ENCODE results near the gene TTLL11. TPM values are rescaled to one million over a fixed set of nuclear protein-coding genes. Genes with fewer than 3 reads are reported as not detected.

TTLL11 gene
- total and polyA plus RNA-seq, 3 experiments from 2014 or later, result 4.0 to 6.2 (median 4.5) TPM

DNA sequence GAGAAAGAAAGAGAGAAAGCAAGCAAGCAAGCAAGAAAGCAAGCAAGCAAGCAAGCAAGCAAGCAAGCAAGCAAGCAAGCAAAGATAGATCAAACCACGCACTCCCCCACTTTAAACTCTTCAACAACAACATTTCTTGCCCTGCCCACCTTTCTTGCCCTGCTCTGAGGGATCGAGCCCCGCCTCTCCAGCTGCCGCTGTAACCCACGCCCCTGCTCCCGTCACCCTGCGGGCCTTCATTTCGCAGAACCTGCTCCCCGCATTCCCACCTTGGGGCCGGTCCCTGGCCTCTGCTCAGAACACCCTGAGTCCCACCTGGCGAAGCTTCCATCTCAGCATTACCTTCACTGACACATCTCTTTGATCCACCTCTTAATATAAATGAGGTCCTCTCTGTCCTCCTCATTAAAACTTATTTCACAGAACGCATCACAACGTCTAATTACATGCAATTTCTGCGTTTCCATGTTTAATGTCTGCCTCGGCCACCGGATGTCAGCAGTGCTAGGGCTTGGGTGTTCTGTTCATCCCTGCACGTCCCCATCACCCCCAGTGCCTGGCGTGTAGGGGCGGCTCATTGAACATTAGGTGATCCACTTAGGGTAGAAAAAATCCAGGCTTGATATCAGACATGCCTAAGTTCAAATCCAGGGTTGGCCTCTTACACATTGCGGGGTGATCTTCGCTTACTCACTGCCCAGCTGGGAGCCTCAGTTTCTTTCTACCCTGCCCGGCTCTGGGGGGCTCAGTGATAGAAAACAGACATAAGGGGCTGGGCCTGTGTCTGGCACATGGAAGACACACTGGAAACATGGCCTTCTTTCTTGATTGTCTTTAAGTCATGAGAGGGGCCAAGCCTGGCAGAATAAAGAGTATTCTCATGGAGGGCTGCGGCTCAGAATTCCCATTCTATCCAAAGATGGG, 254.1 kb downstream of the TTLL11 start:
- CTCF ChIA-PET, result no interaction called here
- H3K27me3 Mint-ChIP-seq, result peaks cover 4 to 5% of the 10 kb centered on the region in 2 donors
- POLR2A ChIA-PET, result no interaction called here
- H3K27ac ChIP-seq (ENCODE audit: low read depth, low read length), result no peak overlapping the region
- no peak overlapping the region for H3K4me3 ChIP-seq (ENCODE audit: low read length)
- no peaks in the 10 kb centered on the region for H3K4me1 Mint-ChIP-seq
- peaks cover 0 to 2% (median 0%) of the 10 kb centered on the region in 3 donors for H3K36me3 Mint-ChIP-seq
- no peaks in the 10 kb centered on the region for H3K4me1 ChIP-seq (ENCODE audit: insufficient read depth, low read length)
- H3K4me3 Mint-ChIP-seq, result no peak overlapping the region
- peaks cover 0 to 3% (median 0%) of the 10 kb centered on the region in 5 donors for H3K9me3 Mint-ChIP-seq
- no peaks in the 10 kb centered on the region for H3K27me3 ChIP-seq (ENCODE audit: insufficient read depth, low read length, poor library complexity, severe bottlenecking)
- H3K9me3 ChIP-seq (ENCODE audit: low read length), result no peaks in the 10 kb centered on the region
- H3K27ac Mint-ChIP-seq, result no peak overlapping the region
- no peaks in the 10 kb centered on the region for H3K36me3 ChIP-seq (ENCODE audit: insufficient read depth, low read length)
- no peak for DNase-seq

DNA sequence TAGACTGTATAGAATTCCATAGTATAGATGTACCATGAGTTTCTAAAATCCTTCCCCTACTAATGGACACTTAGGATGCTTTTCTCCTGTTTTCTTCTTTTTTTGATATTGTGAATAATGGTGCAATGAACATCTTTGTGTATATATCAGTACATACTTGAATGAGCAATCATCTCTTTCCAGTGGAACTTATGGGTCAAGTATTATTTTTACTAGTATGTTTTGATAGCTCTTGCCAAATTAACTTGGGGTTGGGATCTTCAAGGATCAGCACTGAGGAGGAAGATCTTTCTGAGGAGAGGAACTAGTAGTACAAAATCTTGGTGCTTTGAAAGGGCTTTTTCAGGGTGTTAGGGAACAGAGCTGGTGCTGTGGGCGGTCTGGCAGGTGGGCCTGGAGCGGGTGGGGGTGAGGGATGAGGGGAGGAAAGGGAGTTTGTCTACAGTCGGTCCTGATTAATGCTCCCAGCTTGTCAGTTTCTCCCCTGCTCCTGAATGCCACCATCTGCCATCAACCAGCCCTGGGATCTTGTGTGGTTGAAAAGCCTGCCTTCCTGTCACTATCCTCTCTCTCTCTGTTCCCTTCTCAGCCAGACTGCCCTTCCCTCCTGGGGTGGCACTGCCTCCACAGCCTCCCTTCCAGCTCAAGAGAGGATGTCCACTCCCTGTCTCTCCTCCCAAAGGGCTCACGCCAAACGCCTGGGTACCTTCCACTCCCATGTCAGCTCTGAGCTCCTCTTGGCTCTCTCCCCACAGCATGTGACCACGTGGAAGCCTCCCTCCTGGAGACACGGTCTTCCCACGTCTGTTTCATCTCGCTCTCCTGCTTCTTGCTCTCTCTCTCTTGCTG, 255.8 kb downstream of the TTLL11 start:
- Histone ChIP-seq H3K36me3 (ENCODE audit: insufficient read depth, low read length) (no peaks in the 10 kb centered on the region), H3K9me3 (ENCODE audit: low read length) (no peaks in the 10 kb centered on the region), H3K4me1 (ENCODE audit: insufficient read depth, low read length) (no peaks in the 10 kb centered on the region), H3K27me3 (ENCODE audit: insufficient read depth, low read length, poor library complexity, severe bottlenecking) (no peaks in the 10 kb centered on the region), H3K4me3 (ENCODE audit: low read length) (no peak overlapping the region), H3K27ac (ENCODE audit: low read depth, low read length) (no peak overlapping the region)
- no peak overlapping the region for H3K27ac Mint-ChIP-seq
- no peak overlapping the region for H3K4me3 Mint-ChIP-seq
- H3K27me3 Mint-ChIP-seq, result peaks cover 4 to 5% of the 10 kb centered on the region in 2 donors
- ChIA-PET POLR2A (no interaction called here), CTCF (no interaction called here)
- H3K36me3 Mint-ChIP-seq, result no peaks in the 10 kb centered on the region
- H3K4me1 Mint-ChIP-seq, result no peaks in the 10 kb centered on the region
- no peak for DNase-seq
- H3K9me3 Mint-ChIP-seq, result peaks cover 0 to 3% (median 0%) of the 10 kb centered on the region in 5 donors

DNA sequence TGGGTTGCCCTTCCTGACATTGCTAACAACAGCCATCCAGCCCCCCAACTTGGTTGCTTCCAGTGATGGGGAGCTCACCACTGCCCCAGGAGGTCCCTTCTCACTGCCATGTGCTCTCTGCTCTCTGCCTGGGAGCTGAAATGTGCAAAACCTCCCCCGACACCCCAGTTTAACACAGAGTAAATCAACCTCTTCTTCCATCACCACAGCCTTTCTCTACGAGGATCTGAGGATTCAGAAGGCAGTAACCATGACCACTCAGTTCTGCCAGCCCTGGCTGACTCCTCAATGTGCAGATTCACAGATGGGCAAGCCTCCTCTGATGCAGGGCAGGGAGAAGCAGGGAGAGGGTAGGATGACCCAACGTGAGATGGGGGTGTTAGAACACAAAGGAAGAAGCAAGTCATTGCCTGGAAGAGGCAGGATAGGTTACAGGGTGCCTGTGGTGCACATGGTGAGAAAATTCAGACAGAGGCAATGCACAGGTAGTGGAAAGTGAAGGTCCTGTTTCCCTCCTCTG, 256.7 kb downstream of the TTLL11 start:
- Mint-ChIP-seq H3K27me3 (peaks cover 4 to 5% of the 10 kb centered on the region in 2 donors), H3K4me1 (no peaks in the 10 kb centered on the region), H3K9me3 (peaks cover 0 to 3% (median 0%) of the 10 kb centered on the region in 5 donors), H3K36me3 (no peaks in the 10 kb centered on the region), H3K4me3 (no peak overlapping the region), H3K27ac (no peak overlapping the region)
- Histone ChIP-seq H3K9me3 (ENCODE audit: low read length) (no peaks in the 10 kb centered on the region), H3K27ac (ENCODE audit: low read depth, low read length) (no peak overlapping the region), H3K4me3 (ENCODE audit: low read length) (no peak overlapping the region), H3K36me3 (ENCODE audit: insufficient read depth, low read length) (no peaks in the 10 kb centered on the region), H3K27me3 (ENCODE audit: insufficient read depth, low read length, poor library complexity, severe bottlenecking) (no peaks in the 10 kb centered on the region), H3K4me1 (ENCODE audit: insufficient read depth, low read length) (no peaks in the 10 kb centered on the region)
- ChIA-PET POLR2A (no interaction called here), CTCF (no interaction called here)
- DNase-seq, result no peak

DNA sequence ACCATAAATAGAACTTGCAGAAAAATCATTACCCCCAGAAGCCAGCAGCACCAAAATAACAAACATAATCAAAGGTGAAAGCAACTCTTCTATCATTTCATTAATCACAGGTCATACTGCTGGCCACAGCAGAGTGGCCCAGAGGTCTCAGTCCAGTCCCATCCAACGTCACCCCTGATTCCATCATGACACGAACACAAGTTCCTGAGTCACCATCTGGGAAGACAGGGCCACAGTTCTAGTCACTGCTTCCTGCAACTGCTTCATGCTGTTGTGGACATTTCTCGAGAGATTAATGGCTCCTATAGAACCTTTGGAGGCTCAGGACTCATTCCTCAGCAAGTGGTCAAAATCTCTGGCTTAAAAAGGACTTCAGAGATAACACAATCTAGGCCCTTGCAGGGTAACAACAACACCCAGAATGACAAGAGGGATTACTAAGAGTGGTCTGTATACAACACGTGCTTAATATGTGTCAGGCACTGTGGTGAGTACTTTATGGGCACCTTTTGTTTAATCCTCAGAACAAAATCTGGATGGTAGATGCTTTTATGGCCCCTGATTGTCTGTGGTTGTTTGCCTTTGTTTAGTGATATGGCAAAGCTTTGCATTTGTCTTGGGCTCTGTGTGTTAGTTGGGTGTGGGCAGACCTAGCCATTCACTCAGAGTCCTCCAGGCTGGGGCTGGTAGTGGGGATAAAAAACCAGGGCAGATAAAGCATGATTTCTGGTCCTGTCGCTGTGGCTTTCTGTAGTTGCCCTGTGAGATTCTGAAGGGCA, 257.3 kb downstream of the TTLL11 start:
- DNase-seq, result no peak
- no peaks in the 10 kb centered on the region for H3K36me3 ChIP-seq (ENCODE audit: insufficient read depth, low read length)
- no peaks in the 10 kb centered on the region for H3K4me1 ChIP-seq (ENCODE audit: insufficient read depth, low read length)
- Mint-ChIP-seq H3K27me3 (peaks cover 2% of the 10 kb centered on the region in 2 donors), H3K36me3 (no peaks in the 10 kb centered on the region), H3K4me3 (no peak overlapping the region), H3K9me3 (peaks cover 0 to 1% (median 0%) of the 10 kb centered on the region in 5 donors), H3K27ac (no peak overlapping the region), H3K4me1 (no peaks in the 10 kb centered on the region)
- POLR2A ChIA-PET, result no interaction called here
- no peak overlapping the region for H3K27ac ChIP-seq (ENCODE audit: low read depth, low read length)
- no peaks in the 10 kb centered on the region for H3K9me3 ChIP-seq (ENCODE audit: low read length)
- no peak overlapping the region for H3K4me3 ChIP-seq (ENCODE audit: low read length)
- CTCF ChIA-PET, result no interaction called here
- no peaks in the 10 kb centered on the region for H3K27me3 ChIP-seq (ENCODE audit: insufficient read depth, low read length, poor library complexity, severe bottlenecking)

DNA sequence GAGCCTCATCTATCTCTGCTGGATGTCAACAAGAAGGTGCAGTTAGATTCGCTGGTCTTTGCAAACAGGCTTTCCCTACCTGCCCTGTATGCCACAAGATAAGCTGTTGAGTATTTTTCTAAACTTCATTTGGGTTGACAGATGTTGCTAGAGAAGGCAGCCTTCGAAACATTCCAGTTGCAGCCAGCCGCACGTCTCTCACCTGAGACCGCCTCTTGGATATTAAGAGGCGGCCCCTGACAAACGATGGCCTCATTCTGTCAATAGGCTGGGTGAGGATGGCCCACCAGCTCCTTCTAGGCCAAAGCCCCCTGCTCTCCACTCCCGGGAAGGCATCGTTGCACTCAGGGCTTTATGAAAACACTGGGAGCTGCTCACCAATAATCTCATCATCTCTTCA, 260.0 kb downstream of the TTLL11 start:
- Histone ChIP-seq H3K9me3 (ENCODE audit: low read length) (no peaks in the 10 kb centered on the region), H3K36me3 (ENCODE audit: insufficient read depth, low read length) (no peaks in the 10 kb centered on the region), H3K4me3 (ENCODE audit: low read length) (no peak overlapping the region), H3K27ac (ENCODE audit: low read depth, low read length) (no peak overlapping the region), H3K27me3 (ENCODE audit: insufficient read depth, low read length, poor library complexity, severe bottlenecking) (no peaks in the 10 kb centered on the region), H3K4me1 (ENCODE audit: insufficient read depth, low read length) (no peaks in the 10 kb centered on the region)
- POLR2A ChIA-PET, result no interaction called here
- DNase-seq, result no peak
- Mint-ChIP-seq H3K36me3 (no peaks in the 10 kb centered on the region), H3K27ac (no peak overlapping the region), H3K4me3 (no peak overlapping the region), H3K4me1 (no peaks in the 10 kb centered on the region), H3K27me3 (peaks cover 0 to 2% of the 10 kb centered on the region in 2 donors), H3K9me3 (no peaks in the 10 kb centered on the region)
- CTCF ChIA-PET, result no interaction called here

DNA sequence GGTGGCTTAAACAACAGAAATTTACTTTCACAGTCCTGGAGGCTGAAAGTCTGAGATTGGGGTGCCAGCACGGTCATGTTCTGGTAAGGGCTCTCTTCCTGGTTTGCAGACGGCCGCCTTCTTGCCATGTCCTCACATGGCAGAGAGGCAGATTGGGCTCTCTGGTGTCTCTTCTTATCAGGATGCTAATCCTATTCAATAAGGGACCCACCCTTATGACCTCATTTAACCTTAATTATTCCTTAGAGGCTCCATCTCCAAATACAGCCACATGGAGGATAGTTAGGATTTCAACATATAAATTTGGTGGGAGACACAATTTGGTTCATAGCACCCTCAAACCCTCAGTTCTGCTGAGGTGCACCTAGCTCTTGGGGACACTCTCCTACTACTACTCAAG, 261.2 kb downstream of the TTLL11 start:
- Histone ChIP-seq H3K36me3 (ENCODE audit: insufficient read depth, low read length) (no peaks in the 10 kb centered on the region), H3K4me3 (ENCODE audit: low read length) (no peak overlapping the region), H3K27me3 (ENCODE audit: insufficient read depth, low read length, poor library complexity, severe bottlenecking) (no peaks in the 10 kb centered on the region), H3K4me1 (ENCODE audit: insufficient read depth, low read length) (no peaks in the 10 kb centered on the region), H3K9me3 (ENCODE audit: low read length) (no peaks in the 10 kb centered on the region), H3K27ac (ENCODE audit: low read depth, low read length) (no peak overlapping the region)
- Mint-ChIP-seq H3K36me3 (no peaks in the 10 kb centered on the region), H3K27ac (peak overlapping the region in 1 of 8 donors; percentile 14), H3K27me3 (peaks cover 0 to 2% of the 10 kb centered on the region in 2 donors), H3K4me3 (no peak overlapping the region), H3K4me1 (no peaks in the 10 kb centered on the region), H3K9me3 (no peaks in the 10 kb centered on the region)
- CTCF ChIA-PET, result no interaction called here
- no peak for DNase-seq
- POLR2A ChIA-PET, result no interaction called here

DNA sequence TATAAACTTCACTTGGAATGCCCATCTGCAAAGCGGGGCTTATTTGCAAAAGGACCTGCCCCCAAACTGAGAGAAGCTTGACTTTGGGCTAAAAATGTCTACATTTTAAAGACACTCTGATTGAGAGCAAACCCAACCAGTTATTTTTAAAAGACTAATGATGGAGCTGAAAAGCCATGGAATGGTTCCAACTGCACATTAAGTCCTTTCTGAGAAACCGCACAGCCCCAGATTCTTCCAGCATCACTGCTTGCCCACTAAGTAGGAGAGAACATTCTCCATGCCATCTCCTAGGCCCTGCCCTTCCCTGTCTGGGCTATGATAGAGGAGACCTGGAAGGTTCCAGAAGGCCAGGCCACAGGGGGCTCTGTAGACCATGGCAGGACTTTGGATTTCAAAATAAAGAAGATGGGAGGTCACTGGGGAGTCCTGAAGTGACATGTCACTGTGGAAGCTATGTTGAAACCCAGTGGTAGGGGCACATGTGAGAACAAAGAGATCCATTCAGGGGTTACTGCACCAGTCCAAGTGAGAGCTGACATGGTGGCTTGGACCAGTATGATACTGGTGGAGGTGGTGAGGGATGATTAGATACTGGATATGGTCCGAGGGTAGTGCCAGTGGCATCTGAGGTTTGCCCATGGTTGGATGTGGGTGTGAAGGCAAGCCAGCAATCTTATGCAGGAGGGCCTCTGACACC, 262.5 kb downstream of the TTLL11 start:
- Mint-ChIP-seq H3K27me3 (no peaks in the 10 kb centered on the region), H3K27ac (no peak overlapping the region), H3K9me3 (no peaks in the 10 kb centered on the region), H3K4me1 (no peaks in the 10 kb centered on the region), H3K36me3 (no peaks in the 10 kb centered on the region), H3K4me3 (no peak overlapping the region)
- Histone ChIP-seq H3K36me3 (ENCODE audit: insufficient read depth, low read length) (no peaks in the 10 kb centered on the region), H3K4me1 (ENCODE audit: insufficient read depth, low read length) (no peaks in the 10 kb centered on the region), H3K27ac (ENCODE audit: low read depth, low read length) (no peak overlapping the region), H3K9me3 (ENCODE audit: low read length) (no peaks in the 10 kb centered on the region), H3K4me3 (ENCODE audit: low read length) (no peak overlapping the region), H3K27me3 (ENCODE audit: insufficient read depth, low read length, poor library complexity, severe bottlenecking) (no peaks in the 10 kb centered on the region)
- DNase-seq, result no peak
- ChIA-PET CTCF (no interaction called here), POLR2A (no interaction called here)
